ENCODE data around the gene ARAF.
A peak's percentile ranks its signal among the peaks of the same experiment; 100 is the strongest.

The ARAF gene

GRCh38 chrX:47564438-47565085, 3.6 kb downstream of the ARAF start:
- DNase-seq (ENCODE audit: low spot score) = no peak

- no peak for DNase-seq (ENCODE audit: low spot score)
These were observed 5.8 kb downstream of the ARAF start for GRCh38 chrX:47566841-47567240.

- peak; percentile 13 for DNase-seq (ENCODE audit: low spot score)
These were observed 7.8 kb downstream of the ARAF start for GRCh38 chrX:47568656-47569295.

- no peak for DNase-seq (ENCODE audit: low spot score)
These were observed 9.8 kb downstream of the ARAF start for GRCh38 chrX:47570794-47571193.

GRCh38 chrX:47571215-47571614, 10.2 kb downstream of the ARAF start:
- no peak for DNase-seq (ENCODE audit: low spot score)

- no peak for DNase-seq (ENCODE audit: low spot score)
These were observed 10.9 kb downstream of the ARAF start for GRCh38 chrX:47571896-47572295.

GRCh38 chrX:47572773-47573340, 11.9 kb downstream of the ARAF start:
- DNase-seq (ENCODE audit: low spot score) = no peak

GRCh38 chrX:47573341-47574075, 12.5 kb downstream of the ARAF start:
- DNase-seq (ENCODE audit: low spot score) = no peak

GRCh38 chrX:47574076-47574546, 13.1 kb downstream of the ARAF start:
- no peak for DNase-seq (ENCODE audit: low spot score)

GRCh38 chrX:47574547-47575301, 13.7 kb downstream of the ARAF start:
- DNase-seq (ENCODE audit: low spot score) = no peak

GRCh38 chrX:47576021-47576898, 15.3 kb downstream of the ARAF start:
- no peak for DNase-seq (ENCODE audit: low spot score)

GRCh38 chrX:47577424-47577823, 16.4 kb downstream of the ARAF start:
- no peak for DNase-seq (ENCODE audit: low spot score)

GRCh38 chrX:47577901-47578300, 16.9 kb downstream of the ARAF start:
- DNase-seq (ENCODE audit: low spot score) = no peak

- DNase-seq (ENCODE audit: low spot score) = no peak
These were observed 17.7 kb downstream of the ARAF start for GRCh38 chrX:47578692-47579091.

- no peak for DNase-seq (ENCODE audit: low spot score)
These were observed 18.5 kb downstream of the ARAF start for GRCh38 chrX:47579537-47579936.

- peak; percentile 93 for DNase-seq (ENCODE audit: low spot score)
These were observed 21.0 kb downstream of the ARAF start, which contains the start of gene TIMP1 for GRCh38 chrX:47581731-47582647. TSS of gene TIMP1 (plus strand) at chrX:47582436. CDS start at chrX:47583416, 980 bp downstream.

GRCh38 chrX:47583240-47583861, 22.3 kb downstream of the ARAF start:
- no peak for DNase-seq (ENCODE audit: low spot score)

- no peak for DNase-seq (ENCODE audit: low spot score)
These were observed 23.7 kb downstream of the ARAF start for GRCh38 chrX:47584714-47585113.

GRCh38 chrX:47585273-47585672, 24.3 kb downstream of the ARAF start:
- no peak for DNase-seq (ENCODE audit: low spot score)

Measured in SW480 (cell line).